IMR-90 (cell line): ENCODE results near the gene CASZ1. TPM values are rescaled to one million over a fixed set of nuclear protein-coding genes. Genes with fewer than 3 reads are reported as not detected.

Source experiments
- ATAC-seq: fragments of 200-7000 bp; cut with Tn5 transposase; 2 replicates; pipeline ENCODE4 v1.9.1; 2020; ENCODE audit warnings: low read depth, mild to moderate bottlenecking, moderate library complexity
- BruUV-seq: library from RNA; stranded (reverse); fragments of 400-500 nt; replicated peaks from 2 replicates; lab custom pipeline; 2021; lab: Mats Ljungman, UMichigan
- CTCF ChIA-PET: fragments of 300-600 bp; formaldehyde crosslinking; extraction: SDS; loops from one replicate; lab custom pipeline; 2021; ENCODE audit warnings: antibody characterized with exemption; lab: Yijun Ruan, JAX
- POLR2A ChIA-PET: fragments of 300-600 bp; sonication (Branson Sonifier 250); formaldehyde crosslinking; loops from one replicate; lab custom pipeline; 2022; ENCODE audit warnings: antibody characterized with exemption; ENCODE audit not compliant: unreplicated experiment; lab: Charles Lee
- DNase-seq: peaks from one replicate; pipeline ENCODE4 v3.0.0; 2013
- H2AFZ ChIP-seq: replicated peaks from 2 replicates; pipeline ENCODE3; 2013; ENCODE audit warnings: low read length, mild to moderate bottlenecking; ENCODE audit not compliant: poor library complexity
- H2AK5ac ChIP-seq: 2 replicates; pipeline ENCODE4 v1.6.1; 2013; ENCODE audit warnings: low read depth, low read length, inconsistent platforms
- H2AK9ac ChIP-seq: replicated peaks from 2 replicates; pipeline ENCODE3; 2013; ENCODE audit warnings: mild to moderate bottlenecking, low read depth, low read length, moderate library complexity; ENCODE audit not compliant: poor library complexity
- H2BK120ac ChIP-seq: 2 replicates; pipeline ENCODE4 v1.6.1; 2013; ENCODE audit warnings: low read depth, low read length, inconsistent platforms
- H2BK15ac ChIP-seq: 3 replicates; pipeline ENCODE4 v1.6.1; 2013; ENCODE audit warnings: low read depth, low read length, inconsistent platforms
- H2BK20ac ChIP-seq: 2 replicates; pipeline ENCODE4 v1.6.1; 2013; ENCODE audit warnings: low read depth, mild to moderate bottlenecking, inconsistent platforms, low read length, moderate library complexity
- H2BK5ac ChIP-seq: 2 replicates; pipeline ENCODE4 v1.6.1; 2013; ENCODE audit warnings: mild to moderate bottlenecking, low read depth, low read length, inconsistent platforms; ENCODE audit not compliant: poor library complexity, severe bottlenecking
- H3K14ac ChIP-seq: replicated peaks from 2 replicates; pipeline ENCODE4 v1.6.1; 2013; ENCODE audit warnings: low read depth, low read length, inconsistent platforms
- H3K18ac ChIP-seq: 2 replicates; pipeline ENCODE4 v1.6.1; 2013; ENCODE audit warnings: low read depth, low read length, control low read depth
- H3K23ac ChIP-seq: 2 replicates; pipeline ENCODE4 v1.6.1; 2013; ENCODE audit warnings: low read depth, low read length, inconsistent platforms
- H3K27ac ChIP-seq: 2 replicates; pipeline ENCODE4 v1.5.1; 2013; ENCODE audit warnings: mild to moderate bottlenecking, control low read depth, low read length; ENCODE audit not compliant: insufficient read depth
- H3K27me3 ChIP-seq: 2 replicates; pipeline ENCODE4 v1.6.1; 2013; ENCODE audit warnings: low read length; ENCODE audit not compliant: control insufficient read depth, insufficient read depth
- H3K36me3 ChIP-seq: 2 replicates; pipeline ENCODE4 v1.6.1; 2013; ENCODE audit warnings: low read length, mixed read lengths; ENCODE audit not compliant: control insufficient read depth, insufficient read depth
- H3K4ac ChIP-seq: 2 replicates; pipeline ENCODE4 v1.6.1; 2013; ENCODE audit warnings: low read depth, low read length, inconsistent platforms
- H3K4me1 ChIP-seq: 2 replicates; pipeline ENCODE4 v1.6.1; 2013; ENCODE audit warnings: low read length, mixed read lengths; ENCODE audit not compliant: control insufficient read depth, insufficient read depth
- H3K4me2 ChIP-seq: 2 replicates; pipeline ENCODE4 v1.6.1; 2013; ENCODE audit warnings: low read depth, mild to moderate bottlenecking, control low read depth, low read length, moderate library complexity
- H3K4me3 ChIP-seq: 2 replicates; pipeline ENCODE4 v1.5.1; 2013; ENCODE audit warnings: low read depth, mild to moderate bottlenecking, control low read depth, low read length, moderate library complexity; ENCODE audit not compliant: insufficient read depth
- H3K56ac ChIP-seq: 2 replicates; pipeline ENCODE4 v1.6.1; 2013; ENCODE audit warnings: low read length, inconsistent platforms; ENCODE audit not compliant: insufficient read depth; ENCODE audit errors: extremely low read depth
- H3K79me1 ChIP-seq, 2 experiments: 2 replicates each; pipeline ENCODE4 v1.6.1; 2013; ENCODE audit warnings: low read length in 2 of 2, inconsistent platforms in 1 of 2, low read depth in 1 of 2
- H3K9ac ChIP-seq: 2 replicates; pipeline ENCODE4 v1.6.1; 2013; ENCODE audit warnings: low read depth, low read length, control low read depth
- H3K9me1 ChIP-seq: 2 replicates; pipeline ENCODE4 v1.6.1; 2013; ENCODE audit warnings: low read length, inconsistent platforms; ENCODE audit not compliant: insufficient read depth
- H3K9me3 ChIP-seq: 2 replicates; pipeline ENCODE4 v1.6.1; 2013; ENCODE audit warnings: low read length; ENCODE audit not compliant: control insufficient read depth, insufficient read depth
- H4K20me1 ChIP-seq: 2 replicates; pipeline ENCODE4 v1.6.1; 2013; ENCODE audit warnings: low read length, inconsistent platforms; ENCODE audit not compliant: insufficient read depth
- H4K5ac ChIP-seq: 2 replicates; pipeline ENCODE4 v1.6.1; 2013; ENCODE audit warnings: mild to moderate bottlenecking, low read depth, low read length, control low read depth
- H4K8ac ChIP-seq, 2 experiments: 2 replicates each; pipeline ENCODE4 v1.6.1; 2013; ENCODE audit warnings: low read depth in 2 of 2, low read length in 2 of 2, control low read depth in 1 of 2, inconsistent platforms in 1 of 2
- H4K91ac ChIP-seq: 2 replicates; pipeline ENCODE4 v1.6.1; 2013; ENCODE audit warnings: low read depth, low read length, inconsistent platforms; ENCODE audit not compliant: insufficient read depth
- BHLHE40 ChIP-seq: fragments of 150-350 bp; IDR thresholded peaks from 2 replicates; pipeline ENCODE4 v1.6.1; 2016; ENCODE audit warnings: mild to moderate bottlenecking, low read depth, low read length
- CEBPB ChIP-seq: IDR thresholded peaks from 2 replicates; pipeline ENCODE4 v1.6.1; 2012; ENCODE audit warnings: low read depth, low read length, improper control_type of control experiment
- CHD1 ChIP-seq: IDR thresholded peaks from 2 replicates; pipeline ENCODE4 v1.6.1; 2012; ENCODE audit warnings: low read depth, low read length, improper control_type of control experiment
- MAZ ChIP-seq: IDR thresholded peaks from 2 replicates; pipeline ENCODE4 v1.6.1; 2012; ENCODE audit warnings: low read depth, mild to moderate bottlenecking, low read length, improper control_type of control experiment, moderate library complexity, borderline replicate concordance
- MXI1 ChIP-seq: IDR thresholded peaks from 2 replicates; pipeline ENCODE4 v1.6.1; 2012; ENCODE audit warnings: low read depth, mild to moderate bottlenecking, low read length, moderate library complexity, borderline replicate concordance
- NFE2L2 ChIP-seq: fragments of 150-350 bp; IDR thresholded peaks from 2 replicates; pipeline ENCODE4 v1.6.1; 2016; ENCODE audit warnings: low read depth, mild to moderate bottlenecking, low read length
- RAD21 ChIP-seq: IDR thresholded peaks from 2 replicates; pipeline ENCODE4 v1.6.1; 2012; ENCODE audit warnings: low read length, improper control_type of control experiment
- RFX5 ChIP-seq: IDR thresholded peaks from 2 replicates; pipeline ENCODE4 v1.8.0; 2012; ENCODE audit warnings: low read depth, mild to moderate bottlenecking, low read length, moderate library complexity
- SMC3 ChIP-seq: fragments of 150-350 bp; IDR thresholded peaks from 2 replicates; pipeline ENCODE4 v1.6.1; 2016; ENCODE audit warnings: low read depth, mild to moderate bottlenecking, antibody characterized with exemption, low read length, moderate library complexity
- WGBS, 2 experiments: methylation state at CpG; one replicate each; pipeline versions ENCODE4 v1.1.5 to v1.1.7; 2013; ENCODE audit warnings: missing lambda C conversion rate in 2 of 2; ENCODE audit not compliant: insufficient read length in 1 of 2; ENCODE audit errors: extremely low coverage in 2 of 2; 5-methylcytosine and 5-hydroxymethylcytosine counted together
- dilution Hi-C: fragments of 300-500 bp; cut with HindIII; formaldehyde crosslinking; loops from one replicate; pipeline ENCODE4 v1.14.3; 2018; ENCODE audit warnings: low sequenced_read_pairs; ENCODE audit not compliant: unreplicated experiment
- in situ Hi-C: fragments of 300-500 bp; cut with MboI; formaldehyde crosslinking; loops from 3 replicates; pipeline ENCODE4 v1.14.3; 2019; ENCODE audit warnings: low sequenced_read_pairs, inconsistent platforms, mixed read lengths
- intact Hi-C: fragments of 100-400 bp; cut with micrococcal nuclease; formaldehyde crosslinking; loops from 2 replicates; pipeline ENCODE4 v1.10.0; 2022
- polyA plus RNA-seq, 3 experiments: library from polyadenylated mRNA; depleted of rRNA; stranded (reverse); fragments of >200 nt; gene quantifications; 2 replicates each; pipeline ENCODE4 v1.2.3, GENCODE V29; 2012; ENCODE audit warnings: low replicate concordance in 1 of 3
- total RNA-seq: library from RNA; depleted of rRNA; stranded (reverse); fragments of >200 nt; gene quantifications from 2 replicates; pipeline ENCODE4 v1.2.3, GENCODE V29; 2012
- TF ChIP-seq, protein P1 (sequence below): fragments of 150-350 bp; IDR thresholded peaks from 2 replicates; pipeline ENCODE4 v1.6.1; 2017; ENCODE audit warnings: mild to moderate bottlenecking, antibody characterized with exemption, low read length, low read depth
- TF ChIP-seq, protein P2 (sequence below): fragments of 150-350 bp; IDR thresholded peaks from 2 replicates; pipeline ENCODE4 v1.6.1; 2016; ENCODE audit warnings: low read depth, mild to moderate bottlenecking, low read length, moderate library complexity, borderline replicate concordance

CASZ1 gene
- total and polyA plus RNA-seq, 2 of the 4 experiments (the other 2 are of a cell fraction): 0.18 to 0.24 TPM

DNA sequence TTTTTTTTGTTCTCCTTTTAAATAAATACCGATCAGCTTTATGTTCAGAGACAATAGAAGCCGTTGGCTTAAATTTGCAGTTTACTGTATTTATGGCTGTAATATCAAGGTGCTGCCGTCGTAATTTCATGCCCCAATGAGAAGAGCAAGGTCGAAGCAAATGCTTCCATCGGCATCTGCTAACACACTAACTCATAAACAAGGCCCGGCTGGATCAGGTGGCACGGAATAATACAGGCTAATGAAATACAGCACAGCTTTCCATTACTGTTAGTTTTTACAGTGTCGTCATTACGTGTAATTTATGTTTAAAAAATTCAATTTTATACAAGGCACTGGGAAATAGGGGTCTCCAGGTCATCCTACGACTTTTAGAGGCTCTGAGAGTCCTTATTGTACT lies 202.7 kb downstream of the CASZ1 start:
- no peak overlapping the region for H2BK15ac ChIP-seq
- no peak overlapping the region for H3K23ac ChIP-seq
- no peaks in the 10 kb centered on the region for H3K36me3 ChIP-seq
- no peak overlapping the region for H3K56ac ChIP-seq
- H2BK120ac ChIP-seq: no peak overlapping the region
- H3K27ac ChIP-seq: no peak overlapping the region
- DNase-seq (no peak), ATAC-seq (no peak)
- CTCF ChIA-PET: no interaction called here
- no peak overlapping the region for H2BK20ac ChIP-seq
- peaks cover 18% of the 10 kb centered on the region for H3K4me1 ChIP-seq
- intact Hi-C loops: no loop called here
- H4K8ac ChIP-seq: no peak overlapping the region
- H4K5ac ChIP-seq: no peak overlapping the region
- POLR2A ChIA-PET: no interaction called here
- no peak overlapping the region for H3K9ac ChIP-seq
- no peak overlapping the region for H2AK5ac ChIP-seq
- H4K20me1 ChIP-seq: peaks cover 4% of the 10 kb centered on the region; the same call in 1 of the 2 replicates
- H3K4me2 ChIP-seq: no peak overlapping the region
- no peak overlapping the region for H3K4me3 ChIP-seq
- in situ Hi-C loops: no loop called here
- dilution Hi-C loops: no loop called here
- H3K4ac ChIP-seq: no peak overlapping the region
- no peak overlapping the region for H2AFZ ChIP-seq
- no CpG with 5 or more reads among the region's 11 CpGs for WGBS, 2 experiments
- no peak overlapping the region for H3K18ac ChIP-seq
- H3K27me3 ChIP-seq: no peaks in the 10 kb centered on the region
- no peak for TF ChIP-seq SMC3
- TF ChIP-seq CEBPB: no peak
- no peak for TF ChIP-seq RAD21
- no peak for TF ChIP-seq MXI1
- no peak for TF ChIP-seq CHD1
- TF ChIP-seq, protein P1, sequence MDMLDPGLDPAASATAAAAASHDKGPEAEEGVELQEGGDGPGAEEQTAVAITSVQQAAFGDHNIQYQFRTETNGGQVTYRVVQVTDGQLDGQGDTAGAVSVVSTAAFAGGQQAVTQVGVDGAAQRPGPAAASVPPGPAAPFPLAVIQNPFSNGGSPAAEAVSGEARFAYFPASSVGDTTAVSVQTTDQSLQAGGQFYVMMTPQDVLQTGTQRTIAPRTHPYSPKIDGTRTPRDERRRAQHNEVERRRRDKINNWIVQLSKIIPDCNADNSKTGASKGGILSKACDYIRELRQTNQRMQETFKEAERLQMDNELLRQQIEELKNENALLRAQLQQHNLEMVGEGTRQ: no peak
- TF ChIP-seq MAZ: no peak
- TF ChIP-seq BHLHE40: no peak
- TF ChIP-seq, protein P2, sequence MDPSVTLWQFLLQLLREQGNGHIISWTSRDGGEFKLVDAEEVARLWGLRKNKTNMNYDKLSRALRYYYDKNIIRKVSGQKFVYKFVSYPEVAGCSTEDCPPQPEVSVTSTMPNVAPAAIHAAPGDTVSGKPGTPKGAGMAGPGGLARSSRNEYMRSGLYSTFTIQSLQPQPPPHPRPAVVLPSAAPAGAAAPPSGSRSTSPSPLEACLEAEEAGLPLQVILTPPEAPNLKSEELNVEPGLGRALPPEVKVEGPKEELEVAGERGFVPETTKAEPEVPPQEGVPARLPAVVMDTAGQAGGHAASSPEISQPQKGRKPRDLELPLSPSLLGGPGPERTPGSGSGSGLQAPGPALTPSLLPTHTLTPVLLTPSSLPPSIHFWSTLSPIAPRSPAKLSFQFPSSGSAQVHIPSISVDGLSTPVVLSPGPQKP: no peak
- no peak for TF ChIP-seq NFE2L2
- TF ChIP-seq RFX5: no peak
- peaks cover 3 to 31% of the 10 kb centered on the region in 2 experiments; a peak in 2 of 4 replicates for H3K79me1 ChIP-seq
- no TSS peak for BruUV-seq
- H3K14ac ChIP-seq: no peak overlapping the region
- H4K91ac ChIP-seq: no peak overlapping the region
- no peak overlapping the region for H2AK9ac ChIP-seq
- H2BK5ac ChIP-seq: no peak overlapping the region
- H3K9me3 ChIP-seq: no peaks in the 10 kb centered on the region
- H3K9me1 ChIP-seq: peaks cover 5% of the 10 kb centered on the region
